GM12878 (cell line): ENCODE results near the gene NDRG2. TPM values are rescaled to one million over a fixed set of nuclear protein-coding genes. Genes with fewer than 3 reads are reported as not detected.

Experiments used
- microRNA-seq: library from miRNA; unstranded; fragments of <30 nt; microRNA quantifications from one replicate; pipeline ENCODE4, GENCODE V29; 2018
- polyA plus RNA-seq, 11 experiments: library from polyadenylated mRNA; depleted of rRNA in 4 of 11; unstranded in 6 of 11; stranded (reverse) in 5 of 11; fragments of >200 nt; fragmentation: Nextera tagmentation in 4 of 11; fragmentation: Illumina TruSeq in 1 of 11; extraction: Ambion mirVana in 4 of 11; extraction: Trizol in 1 of 11; gene quantifications; 1 replicate in 1 of 11; 2 replicates in 10 of 11; pipeline versions ENCODE4 v1.2.1 to v1.2.3, GENCODE V29; 2011 to 2016; ENCODE audit warnings: inconsistent platforms in 2 of 11, missing spikeins in 2 of 11, low read depth in 1 of 11
- total RNA-seq, 4 experiments: library from RNA; depleted of rRNA in 3 of 4; stranded (reverse); fragments of >200 nt in 3 of 4; fragmentation: Illumina TruSeq in 1 of 4; extraction: Trizol in 1 of 4; gene quantifications; 2 replicates each; pipeline versions ENCODE4 v1.2.1 to v1.2.3, GENCODE V29; 2013 to 2021

The NDRG2 gene
- total and polyA plus RNA-seq, 10 of the 15 experiments (the other 5 are each of a cell fraction or from before 2014, with no cell fraction given): 0.15 to 0.49 TPM; not detected in 8

Small RNA genes within 50 kb of the gene (microRNA-seq; reads per million reads assigned to microRNA genes)
- not detected for gene MIR6717

Other genes starting within 250 kb of the NDRG2 start
Only the 7 nearest of the 15 such genes appear.
- 106 and 109 TPM in 2 replicates for gene METTL17, start 35.1 kb downstream of the NDRG2 start, total RNA-seq (2014; rRNA removed)
- gene METTL17, start 35.1 kb downstream of the NDRG2 start, total RNA-seq (2014; rRNA removed; fragmentation: Illumina TruSeq; extraction: Trizol): 70.4 and 70.8 TPM in 2 replicates
- gene METTL17, start 35.1 kb downstream of the NDRG2 start, total RNA-seq (2021): 78.1 and 85.3 TPM in 2 replicates
- gene METTL17, start 35.1 kb downstream of the NDRG2 start, polyA plus RNA-seq (2011; rRNA removed): 110 and 130 TPM in 2 replicates
- 94.9 and 99.1 TPM in 2 replicates for gene METTL17, start 35.1 kb downstream of the NDRG2 start, polyA plus RNA-seq (2014; fragmentation: Illumina TruSeq; extraction: Trizol)
- 10 to 100 TPM; 86.8 to 95.4 TPM for gene METTL17, start 35.1 kb downstream of the NDRG2 start, polyA plus RNA-seq (2014; fragmentation: Nextera tagmentation; extraction: Ambion mirVana)
- 122 and 129 TPM in 2 replicates for gene METTL17, start 35.1 kb downstream of the NDRG2 start, polyA plus RNA-seq (2014; rRNA removed)
- 100 to 1,000 TPM in 1 of 2 experiments, 10 to 100 TPM in 1; 99.6 to 110 TPM for gene METTL17, start 35.1 kb downstream of the NDRG2 start, polyA plus RNA-seq (2016; fragmentation: Nextera tagmentation; extraction: Ambion mirVana)
- gene SLC39A2, start 25.8 kb downstream of the NDRG2 start, total RNA-seq (2014; rRNA removed): not detected in 2 replicates
- not detected in 2 replicates for gene SLC39A2, start 25.8 kb downstream of the NDRG2 start, total RNA-seq (2014; rRNA removed; fragmentation: Illumina TruSeq; extraction: Trizol)
- not detected in 2 replicates for gene SLC39A2, start 25.8 kb downstream of the NDRG2 start, total RNA-seq (2021)
- 0.11 and 0.13 TPM in 2 replicates for gene SLC39A2, start 25.8 kb downstream of the NDRG2 start, polyA plus RNA-seq (2011; rRNA removed)
- 0.10 and 0.17 TPM in 2 replicates for gene SLC39A2, start 25.8 kb downstream of the NDRG2 start, polyA plus RNA-seq (2014; fragmentation: Illumina TruSeq; extraction: Trizol)
- gene SLC39A2, start 25.8 kb downstream of the NDRG2 start, polyA plus RNA-seq (2014; fragmentation: Nextera tagmentation; extraction: Ambion mirVana): not detected
- gene SLC39A2, start 25.8 kb downstream of the NDRG2 start, polyA plus RNA-seq (2014; rRNA removed): 0.06 and 0.11 TPM in 2 replicates
- under 1 TPM in 1 of 2 experiments, not detected in 1; 0.14 TPM for gene SLC39A2, start 25.8 kb downstream of the NDRG2 start, polyA plus RNA-seq (2016; fragmentation: Nextera tagmentation; extraction: Ambion mirVana)
- gene TPPP2, start 5.2 kb upstream of the NDRG2 start, total RNA-seq (2014; rRNA removed): not detected in 2 replicates
- gene TPPP2, start 5.2 kb upstream of the NDRG2 start, total RNA-seq (2014; rRNA removed; fragmentation: Illumina TruSeq; extraction: Trizol): not detected in 2 replicates
- not detected in 2 replicates for gene TPPP2, start 5.2 kb upstream of the NDRG2 start, total RNA-seq (2021)
- not detected in 2 replicates for gene TPPP2, start 5.2 kb upstream of the NDRG2 start, polyA plus RNA-seq (2011; rRNA removed)
- gene TPPP2, start 5.2 kb upstream of the NDRG2 start, polyA plus RNA-seq (2014; fragmentation: Illumina TruSeq; extraction: Trizol): not detected in 2 replicates
- not detected for gene TPPP2, start 5.2 kb upstream of the NDRG2 start, polyA plus RNA-seq (2014; fragmentation: Nextera tagmentation; extraction: Ambion mirVana)
- not detected in 2 replicates for gene TPPP2, start 5.2 kb upstream of the NDRG2 start, polyA plus RNA-seq (2014; rRNA removed)
- gene TPPP2, start 5.2 kb upstream of the NDRG2 start, polyA plus RNA-seq (2016; fragmentation: Nextera tagmentation; extraction: Ambion mirVana): not detected
- not detected in 2 replicates for gene RNASE13, start 9.7 kb upstream of the NDRG2 start, total RNA-seq (2014; rRNA removed)
- not detected in 2 replicates for gene RNASE13, start 9.7 kb upstream of the NDRG2 start, total RNA-seq (2014; rRNA removed; fragmentation: Illumina TruSeq; extraction: Trizol)
- not detected in 2 replicates for gene RNASE13, start 9.7 kb upstream of the NDRG2 start, total RNA-seq (2021)
- gene RNASE13, start 9.7 kb upstream of the NDRG2 start, polyA plus RNA-seq (2011; rRNA removed): not detected in 2 replicates
- not detected in 2 replicates for gene RNASE13, start 9.7 kb upstream of the NDRG2 start, polyA plus RNA-seq (2014; fragmentation: Illumina TruSeq; extraction: Trizol)
- gene RNASE13, start 9.7 kb upstream of the NDRG2 start, polyA plus RNA-seq (2014; fragmentation: Nextera tagmentation; extraction: Ambion mirVana): not detected
- gene RNASE13, start 9.7 kb upstream of the NDRG2 start, polyA plus RNA-seq (2014; rRNA removed): not detected in 2 replicates
- not detected for gene RNASE13, start 9.7 kb upstream of the NDRG2 start, polyA plus RNA-seq (2016; fragmentation: Nextera tagmentation; extraction: Ambion mirVana)
- gene RNASE7, start 17.3 kb upstream of the NDRG2 start, total RNA-seq (2014; rRNA removed): not detected in 2 replicates
- gene RNASE7, start 17.3 kb upstream of the NDRG2 start, total RNA-seq (2014; rRNA removed; fragmentation: Illumina TruSeq; extraction: Trizol): not detected in 2 replicates
- not detected in 2 replicates for gene RNASE7, start 17.3 kb upstream of the NDRG2 start, total RNA-seq (2021)
- not detected in 2 replicates for gene RNASE7, start 17.3 kb upstream of the NDRG2 start, polyA plus RNA-seq (2011; rRNA removed)
- not detected in 2 replicates for gene RNASE7, start 17.3 kb upstream of the NDRG2 start, polyA plus RNA-seq (2014; fragmentation: Illumina TruSeq; extraction: Trizol)
- not detected for gene RNASE7, start 17.3 kb upstream of the NDRG2 start, polyA plus RNA-seq (2014; fragmentation: Nextera tagmentation; extraction: Ambion mirVana)
- gene RNASE7, start 17.3 kb upstream of the NDRG2 start, polyA plus RNA-seq (2014; rRNA removed): not detected in 2 replicates
- not detected for gene RNASE7, start 17.3 kb upstream of the NDRG2 start, polyA plus RNA-seq (2016; fragmentation: Nextera tagmentation; extraction: Ambion mirVana)
- not detected in 2 replicates for gene RNASE8, start 32.8 kb upstream of the NDRG2 start, total RNA-seq (2014; rRNA removed)
- gene RNASE8, start 32.8 kb upstream of the NDRG2 start, total RNA-seq (2014; rRNA removed; fragmentation: Illumina TruSeq; extraction: Trizol): not detected in 2 replicates
- gene RNASE8, start 32.8 kb upstream of the NDRG2 start, total RNA-seq (2021): not detected in 2 replicates
- gene RNASE8, start 32.8 kb upstream of the NDRG2 start, polyA plus RNA-seq (2011; rRNA removed): not detected in 2 replicates
- gene RNASE8, start 32.8 kb upstream of the NDRG2 start, polyA plus RNA-seq (2014; fragmentation: Illumina TruSeq; extraction: Trizol): not detected in 2 replicates
- gene RNASE8, start 32.8 kb upstream of the NDRG2 start, polyA plus RNA-seq (2014; fragmentation: Nextera tagmentation; extraction: Ambion mirVana): not detected
- gene RNASE8, start 32.8 kb upstream of the NDRG2 start, polyA plus RNA-seq (2014; rRNA removed): not detected in 2 replicates
- gene RNASE8, start 32.8 kb upstream of the NDRG2 start, polyA plus RNA-seq (2016; fragmentation: Nextera tagmentation; extraction: Ambion mirVana): not detected
- 0.05 and 0.06 TPM in 2 replicates for gene ARHGEF40, start 45.2 kb upstream of the NDRG2 start, total RNA-seq (2014; rRNA removed)
- 0.04 TPM in 1 of 2 replicates, not detected in the other for gene ARHGEF40, start 45.2 kb upstream of the NDRG2 start, total RNA-seq (2014; rRNA removed; fragmentation: Illumina TruSeq; extraction: Trizol)
- 0.31 and 0.35 TPM in 2 replicates for gene ARHGEF40, start 45.2 kb upstream of the NDRG2 start, total RNA-seq (2021)
- 0.12 and 0.26 TPM in 2 replicates for gene ARHGEF40, start 45.2 kb upstream of the NDRG2 start, polyA plus RNA-seq (2011; rRNA removed)
- 0.03 TPM in 1 of 2 replicates, not detected in the other for gene ARHGEF40, start 45.2 kb upstream of the NDRG2 start, polyA plus RNA-seq (2014; fragmentation: Illumina TruSeq; extraction: Trizol)
- gene ARHGEF40, start 45.2 kb upstream of the NDRG2 start, polyA plus RNA-seq (2014; fragmentation: Nextera tagmentation; extraction: Ambion mirVana): not detected
- 0.03 and 0.04 TPM in 2 replicates for gene ARHGEF40, start 45.2 kb upstream of the NDRG2 start, polyA plus RNA-seq (2014; rRNA removed)
- gene ARHGEF40, start 45.2 kb upstream of the NDRG2 start, polyA plus RNA-seq (2016; fragmentation: Nextera tagmentation; extraction: Ambion mirVana): under 1 TPM; 0.11 to 0.25 TPM